GM19239 (cell line): Measurements from ENCODE around the gene FOXP3.
A peak's percentile ranks its signal among the peaks of the same experiment; 100 is the strongest.

ENCODE experiments used
- DNase-seq: peaks from one replicate; pipeline ENCODE4 v3.0.0; 2011; ENCODE audit warnings: low spot score; ENCODE audit not compliant: insufficient read length
- FAIRE-seq: peaks from 2 replicates; lab custom pipeline; 2011; peaks lifted over from hg19 to GRCh38; lab: Jason Lieb, UNC

Gene FOXP3

DNA sequence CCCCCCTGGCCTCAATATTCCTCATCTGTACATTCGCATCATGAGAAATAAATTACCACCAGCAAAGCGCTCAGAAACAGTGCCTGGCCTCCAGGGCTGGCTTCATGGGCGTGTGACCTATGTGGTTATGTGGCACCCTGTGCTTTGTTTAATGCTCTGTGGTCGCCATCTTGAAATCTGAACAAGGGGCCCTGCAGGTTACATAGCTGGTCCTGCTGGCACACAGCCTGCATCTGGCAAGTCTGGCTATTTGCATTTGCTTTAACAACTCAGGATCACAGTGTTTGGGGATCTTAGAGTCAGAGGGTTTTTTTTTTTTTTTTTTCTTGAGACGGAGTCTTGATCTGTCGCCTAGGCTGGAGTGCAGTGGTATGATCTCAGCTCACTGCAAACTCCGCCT is 9.9 kb downstream of the FOXP3 start:
- DNase-seq (no peak), FAIRE-seq (no peak)

DNA sequence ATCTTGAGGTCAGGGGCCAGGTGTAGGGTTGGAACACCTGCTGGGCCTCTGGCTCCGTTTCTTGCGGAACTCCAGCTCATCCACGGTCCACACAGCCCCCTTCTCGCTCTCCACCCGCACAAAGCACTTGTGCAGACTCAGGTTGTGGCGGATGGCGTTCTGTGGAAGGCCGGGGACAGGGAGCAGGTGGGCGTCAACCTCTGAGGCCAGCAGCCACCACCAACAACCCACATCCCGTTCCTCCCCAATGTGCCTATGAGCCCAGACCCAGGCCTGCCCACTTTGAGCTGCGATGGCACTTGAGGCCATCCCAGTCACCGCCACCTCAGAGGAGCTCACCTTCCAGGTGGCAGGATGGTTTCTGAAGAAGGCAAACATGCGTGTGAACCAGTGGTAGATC is 13.2 kb downstream of the FOXP3 start:
- no peak for DNase-seq
- no peak for FAIRE-seq

DNA sequence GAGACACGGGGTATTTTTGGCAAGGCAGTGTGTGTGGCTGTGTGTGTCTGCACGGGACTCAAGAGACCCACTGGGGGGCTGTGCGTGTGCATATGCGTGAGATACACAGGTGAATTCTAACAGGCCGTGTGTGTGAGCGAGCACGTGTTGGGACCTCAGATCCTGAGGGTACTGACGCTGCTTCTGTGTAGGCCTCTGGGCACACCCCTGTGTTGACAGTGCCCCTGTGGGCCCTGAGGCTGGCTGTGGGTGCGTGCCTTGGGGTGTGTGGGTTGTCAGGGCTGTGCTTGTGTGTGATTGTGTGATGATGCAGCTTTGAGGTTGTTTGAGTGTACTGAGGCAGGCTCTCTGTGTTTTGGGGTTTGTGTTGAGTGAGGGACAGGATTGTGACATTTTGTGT is 13.9 kb downstream of the FOXP3 start:
- no peak for DNase-seq
- no peak for FAIRE-seq

DNA sequence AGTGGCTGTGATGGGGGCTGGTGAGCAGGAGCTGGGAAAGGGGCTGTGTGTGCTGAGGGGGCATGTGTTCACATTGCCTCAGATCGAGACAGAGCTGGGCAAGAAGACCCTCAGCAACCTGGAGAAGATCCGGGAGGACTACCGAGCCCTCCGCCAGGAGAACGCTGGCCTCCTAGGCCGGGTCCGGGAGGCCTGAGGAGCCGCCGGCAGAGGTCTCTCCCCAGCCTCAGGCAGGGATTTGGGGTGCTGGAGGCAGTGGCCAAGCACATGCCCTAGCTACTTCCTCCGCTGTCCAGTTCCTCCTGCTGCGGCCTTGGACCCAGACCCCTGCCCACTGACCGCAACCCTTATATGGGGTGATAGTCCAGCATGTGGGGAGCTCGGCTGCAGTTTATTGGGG is 14.4 kb downstream of the FOXP3 start:
- FAIRE-seq (no peak), DNase-seq (no peak)

DNA sequence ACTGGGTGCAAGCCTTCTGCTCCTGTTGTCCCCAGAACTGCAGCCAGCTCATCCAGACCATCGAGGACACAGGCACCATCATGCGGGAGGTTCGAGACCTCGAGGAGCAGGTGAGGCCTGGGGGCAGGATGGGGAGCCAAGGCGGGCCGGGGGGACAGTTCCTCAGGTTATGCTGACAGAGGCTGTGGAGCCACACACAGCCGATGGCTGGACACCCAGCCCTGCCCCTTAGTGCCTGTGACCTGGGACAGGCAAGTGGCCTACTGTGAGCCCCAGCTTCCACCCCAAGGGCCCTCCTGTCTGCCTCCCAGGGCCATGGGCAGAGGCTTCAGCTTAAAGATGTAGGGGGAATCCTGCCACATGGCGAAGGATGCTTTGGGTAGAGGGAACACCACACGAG is 14.9 kb downstream of the FOXP3 start:
- FAIRE-seq (no peak), DNase-seq (no peak)

DNA sequence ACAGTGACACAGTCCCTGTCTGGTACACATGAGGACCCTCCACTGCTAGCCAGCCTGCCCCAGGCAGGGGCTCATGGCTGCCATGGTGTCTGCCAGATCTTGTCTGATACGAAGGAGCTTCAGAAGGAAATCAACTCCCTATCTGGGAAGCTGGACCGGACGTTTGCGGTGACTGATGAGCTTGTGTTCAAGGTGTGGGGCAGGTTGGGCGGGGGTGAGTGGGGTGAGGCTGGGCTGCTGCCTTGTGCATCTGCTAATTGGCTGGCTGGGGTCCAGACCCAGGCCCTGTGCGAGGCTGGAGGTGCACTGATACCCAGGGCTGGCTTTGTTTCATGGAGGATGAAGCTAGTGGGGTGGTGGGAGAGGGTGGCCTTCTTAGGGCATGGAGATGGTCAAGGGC is 15.4 kb downstream of the FOXP3 start:
- no peak for FAIRE-seq
- DNase-seq, result no peak

DNA sequence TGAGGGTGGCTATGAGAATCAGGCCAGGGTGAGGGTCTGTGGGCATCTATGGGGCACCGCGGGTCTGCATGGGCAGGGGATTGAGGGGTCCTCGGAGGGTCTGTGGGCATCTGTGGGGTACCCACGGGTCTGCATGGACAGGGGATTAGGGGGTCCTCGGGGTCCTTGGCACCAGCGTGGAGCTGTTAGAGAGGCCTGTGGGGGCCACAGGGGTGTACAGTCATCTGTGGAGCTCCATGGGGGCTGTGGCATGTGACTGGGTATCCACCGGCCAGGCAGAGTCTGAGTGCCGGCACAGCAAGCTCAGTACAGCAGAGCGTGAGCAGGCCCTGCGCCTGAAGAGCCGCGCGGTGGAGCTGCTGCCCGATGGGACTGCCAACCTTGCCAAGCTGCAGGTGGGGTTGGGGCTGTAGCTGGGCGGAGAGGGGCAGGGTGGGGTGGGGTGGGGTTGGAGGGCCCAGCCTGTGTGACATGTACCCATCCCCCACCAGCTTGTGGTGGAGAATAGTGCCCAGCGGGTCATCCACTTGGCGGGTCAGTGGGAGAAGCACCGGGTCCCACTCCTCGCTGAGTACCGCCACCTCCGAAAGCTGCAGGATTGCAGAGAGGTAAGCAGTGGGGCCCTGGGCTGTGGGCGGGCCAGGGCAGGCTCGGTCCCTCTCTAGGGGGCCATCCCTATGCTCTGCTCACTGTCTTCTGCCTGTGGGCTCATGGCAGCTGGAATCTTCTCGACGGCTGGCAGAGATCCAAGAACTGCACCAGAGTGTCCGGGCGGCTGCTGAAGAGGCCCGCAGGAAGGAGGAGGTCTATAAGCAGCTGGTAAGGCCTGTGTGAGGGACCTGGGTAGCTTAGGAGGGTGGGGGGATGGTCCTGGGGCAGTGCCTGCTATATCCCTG is 16.3 kb downstream of the FOXP3 start:
- FAIRE-seq (no peak), DNase-seq (no peak)

DNA sequence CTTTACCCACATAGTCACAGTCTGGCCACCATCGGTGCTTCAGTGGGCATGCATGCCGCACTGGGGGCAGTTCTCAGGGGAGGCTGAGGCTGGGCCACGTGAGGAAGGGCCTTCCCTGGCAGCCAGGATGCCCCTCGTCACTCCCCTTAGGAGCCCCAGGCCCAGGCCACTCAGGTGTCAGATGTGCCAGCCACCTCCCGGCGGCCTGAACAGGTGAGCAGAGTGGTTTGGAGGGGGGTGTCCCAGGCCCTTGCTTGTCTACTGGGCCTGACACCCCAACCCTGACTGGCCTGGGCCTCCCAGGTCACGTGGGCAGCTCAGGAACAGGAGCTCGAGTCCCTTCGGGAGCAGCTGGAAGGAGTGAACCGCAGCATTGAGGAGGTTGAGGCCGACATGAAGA is 17.2 kb downstream of the FOXP3 start:
- no peak for DNase-seq
- no peak for FAIRE-seq

DNA sequence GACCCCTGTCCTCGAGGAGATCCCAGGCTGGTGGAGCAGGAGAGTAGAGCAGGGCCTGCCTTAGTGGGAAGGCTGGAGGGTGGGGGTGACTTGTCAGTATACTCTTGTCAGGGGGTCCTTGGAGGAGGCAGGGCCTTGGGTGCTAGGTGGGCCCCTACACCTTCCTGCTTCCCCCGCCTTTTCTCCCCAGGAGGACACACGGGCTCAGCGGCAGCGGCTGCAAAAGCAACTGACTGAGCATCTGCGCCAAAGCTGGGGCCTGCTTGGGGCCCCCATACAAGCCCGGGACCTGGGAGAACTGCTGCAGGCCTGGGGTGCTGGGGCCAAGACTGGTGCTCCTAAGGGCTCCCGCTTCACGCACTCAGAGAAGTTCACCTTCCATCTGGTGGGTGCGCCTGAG is 18.0 kb downstream of the FOXP3 start:
- no peak for DNase-seq
- no peak for FAIRE-seq

DNA sequence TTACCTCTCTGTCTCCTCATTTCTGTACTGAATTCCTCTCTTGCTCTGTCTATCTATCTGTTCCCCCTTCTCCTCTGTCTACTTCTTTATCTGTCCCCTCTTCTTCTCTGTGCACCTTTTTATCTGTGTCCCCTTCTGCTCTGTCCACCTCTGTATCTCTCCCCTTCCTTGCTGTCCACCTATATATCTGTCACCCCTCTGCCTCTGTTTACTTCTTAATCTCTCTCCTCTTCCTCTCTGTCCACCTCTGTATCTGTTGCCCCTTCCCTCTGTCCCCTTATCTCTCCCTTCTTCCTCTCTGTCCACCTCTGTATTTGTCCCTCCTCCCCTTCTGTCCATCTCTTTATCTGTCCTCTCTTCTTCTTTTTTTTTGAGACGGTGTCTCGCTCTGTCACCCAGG is 20.3 kb downstream of the FOXP3 start:
- DNase-seq (no peak), FAIRE-seq (no peak)

DNA sequence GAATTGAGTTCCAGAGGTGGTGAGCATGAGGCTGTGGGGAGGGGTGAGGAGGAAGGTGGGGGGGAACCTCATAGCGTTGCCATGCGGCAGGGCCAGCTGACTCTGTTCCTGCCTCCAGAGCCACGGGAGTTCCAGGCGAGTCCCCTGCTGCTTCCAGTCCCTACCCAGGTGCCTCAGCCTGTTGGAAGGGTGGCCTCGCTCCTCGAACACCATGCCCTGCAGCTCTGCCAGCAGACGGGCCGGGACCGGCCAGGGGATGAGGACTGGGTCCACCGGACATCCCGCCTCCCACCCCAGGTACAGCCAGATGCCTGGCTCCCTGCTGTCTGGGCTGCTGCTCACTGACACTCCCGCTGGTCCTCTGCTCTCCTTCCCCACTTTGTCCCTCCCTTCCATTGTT is 21.3 kb downstream of the FOXP3 start:
- no peak for FAIRE-seq
- DNase-seq, result no peak

DNA sequence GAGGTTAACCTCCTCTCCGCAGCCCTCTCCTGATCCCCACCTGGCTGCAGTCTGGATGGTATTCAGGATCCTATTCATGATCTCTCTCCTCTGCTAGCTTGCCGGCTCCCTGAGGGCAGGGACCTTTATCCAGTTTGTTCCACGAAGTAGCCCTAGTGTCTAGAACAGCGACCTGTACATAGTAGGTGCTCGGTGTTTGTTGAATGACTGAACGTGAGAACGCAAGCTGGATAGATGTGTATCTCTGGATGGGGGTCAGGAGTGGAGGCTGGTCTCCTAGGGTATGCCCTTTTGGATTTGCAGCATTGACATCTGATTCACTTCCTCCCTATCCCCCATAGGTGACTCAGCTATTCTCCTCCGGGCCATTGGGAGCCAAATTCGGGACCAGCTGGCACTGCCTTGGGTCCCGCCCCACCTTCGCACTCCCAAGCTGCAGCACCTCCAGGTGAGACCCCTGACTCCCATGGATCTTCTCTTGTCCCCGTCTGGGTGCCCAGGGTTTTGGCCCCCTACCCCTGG is 21.9 kb downstream of the FOXP3 start:
- FAIRE-seq (no peak), DNase-seq (no peak)

DNA sequence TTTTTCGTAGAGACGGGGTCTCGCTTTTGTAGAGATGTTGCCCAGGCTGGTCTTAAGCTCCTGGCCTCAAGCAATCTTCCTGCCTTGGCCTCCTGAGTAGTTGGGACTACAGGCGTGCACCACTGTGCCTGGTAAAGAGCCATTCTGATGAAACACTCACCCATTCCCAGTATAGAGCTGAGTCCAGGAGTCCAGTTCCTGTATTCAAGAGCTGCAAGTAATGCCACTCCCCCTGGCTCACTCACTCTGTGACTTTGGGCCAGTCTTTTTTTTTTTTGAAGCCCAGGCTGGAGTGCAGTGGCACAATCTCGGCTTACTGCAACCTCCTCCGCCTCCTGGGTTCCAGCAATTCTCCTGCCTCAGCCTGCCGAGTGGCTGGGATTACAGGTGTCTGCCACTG is 25.8 kb downstream of the FOXP3 start:
- DNase-seq (no peak), FAIRE-seq (no peak)

DNA sequence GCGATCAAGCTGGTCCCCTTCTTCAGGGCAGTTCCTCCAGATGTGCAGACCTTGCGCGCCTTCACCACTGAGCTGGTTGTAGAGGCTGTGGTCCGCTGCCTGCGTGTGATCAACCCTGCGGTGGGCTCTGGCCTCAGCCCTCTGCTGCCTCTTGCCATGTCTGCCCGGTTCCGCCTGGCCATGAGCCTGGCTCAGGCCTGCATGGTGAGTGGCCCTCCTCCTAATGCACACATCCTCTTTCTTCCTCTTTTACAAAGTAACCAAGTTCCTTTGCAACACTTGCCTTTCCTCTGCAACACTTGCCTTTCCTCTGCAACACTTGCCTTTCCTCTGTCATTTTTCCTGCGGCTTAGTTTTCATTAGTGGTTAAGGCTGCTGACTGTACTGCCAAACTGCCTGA is 27.4 kb downstream of the FOXP3 start:
- FAIRE-seq, result peak; percentile 86
- DNase-seq, result no peak

DNA sequence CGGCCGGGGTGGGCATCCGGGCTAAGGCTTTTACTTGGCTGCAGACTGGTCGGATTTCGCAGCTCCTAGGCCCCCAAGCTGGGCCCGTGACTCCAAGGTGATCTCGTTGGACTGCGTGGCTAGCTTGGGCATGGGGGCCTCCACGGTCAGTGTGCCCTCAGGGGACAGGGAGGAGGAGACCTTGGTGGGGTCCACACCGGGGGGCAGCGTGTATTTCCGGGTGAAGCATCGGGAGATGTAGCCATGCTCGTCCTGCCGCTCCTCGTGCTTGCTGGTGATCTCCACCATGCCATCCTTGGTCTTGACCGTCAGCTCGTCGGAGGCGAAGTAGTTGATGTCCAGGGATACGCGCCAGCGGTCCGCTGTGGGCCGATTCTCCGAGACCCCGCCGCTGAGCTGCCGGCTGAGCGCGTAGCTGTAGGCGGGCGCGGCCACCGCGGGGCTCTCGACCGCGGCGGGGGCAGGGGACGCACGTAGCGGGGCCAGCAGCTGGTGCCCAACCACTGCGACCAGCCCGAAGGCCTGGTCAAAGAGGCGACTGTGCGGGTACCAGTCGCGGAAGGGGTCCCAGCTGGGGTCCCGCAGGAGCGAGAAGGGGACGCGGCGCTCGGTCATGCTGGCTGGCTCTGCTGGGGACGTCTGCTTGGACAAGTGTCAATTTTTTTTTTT is 30.5 kb downstream of the FOXP3 start:
- FAIRE-seq (no peak), DNase-seq (no peak)

DNA sequence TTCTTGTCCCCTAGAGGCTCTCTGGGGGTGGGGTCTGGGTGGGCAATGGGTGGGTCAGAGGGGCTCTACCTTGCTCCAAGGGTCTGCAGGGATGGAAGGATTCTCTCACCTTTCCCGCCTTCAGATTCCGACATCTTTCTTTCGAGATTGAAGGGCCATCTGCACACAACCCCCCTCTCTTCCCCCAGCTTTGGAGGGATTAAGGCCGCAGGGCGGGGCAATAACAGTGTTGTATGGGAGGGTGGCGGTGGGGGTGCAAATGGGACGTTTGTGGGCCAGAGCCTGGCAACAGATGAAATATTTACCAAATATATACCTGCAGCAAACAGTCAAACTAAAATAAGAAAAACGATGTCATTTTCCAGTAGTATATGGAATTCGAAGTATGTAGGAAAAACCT is 31.3 kb downstream of the FOXP3 start, which contains the start of gene CACNA1F:
TSS of gene CACNA1F (minus strand) at position 165 of the 400 bp plus-strand sequence. CDS start at position 134, 31 bp downstream.
- DNase-seq, result no peak
- no peak for FAIRE-seq

DNA sequence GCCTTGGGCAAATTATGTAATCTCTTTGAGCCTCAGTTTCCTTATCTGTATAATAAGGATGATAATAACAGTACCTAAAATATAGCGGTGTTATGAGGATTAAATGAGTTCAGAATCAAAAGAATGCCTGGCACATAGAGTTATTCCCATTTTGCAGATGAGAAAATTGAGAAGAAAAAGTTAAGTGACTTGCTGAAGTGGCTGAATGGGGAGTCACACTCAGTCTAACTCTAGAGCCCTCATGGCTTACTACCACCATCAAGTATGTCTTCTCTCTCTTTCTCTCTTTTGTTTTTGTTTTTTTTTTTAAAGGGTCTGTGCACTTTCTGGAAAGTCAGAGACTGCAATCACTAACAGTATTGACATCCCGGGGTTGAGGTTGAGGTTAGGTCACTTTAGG is 32.0 kb downstream of the FOXP3 start:
- DNase-seq (no peak), FAIRE-seq (no peak)

DNA sequence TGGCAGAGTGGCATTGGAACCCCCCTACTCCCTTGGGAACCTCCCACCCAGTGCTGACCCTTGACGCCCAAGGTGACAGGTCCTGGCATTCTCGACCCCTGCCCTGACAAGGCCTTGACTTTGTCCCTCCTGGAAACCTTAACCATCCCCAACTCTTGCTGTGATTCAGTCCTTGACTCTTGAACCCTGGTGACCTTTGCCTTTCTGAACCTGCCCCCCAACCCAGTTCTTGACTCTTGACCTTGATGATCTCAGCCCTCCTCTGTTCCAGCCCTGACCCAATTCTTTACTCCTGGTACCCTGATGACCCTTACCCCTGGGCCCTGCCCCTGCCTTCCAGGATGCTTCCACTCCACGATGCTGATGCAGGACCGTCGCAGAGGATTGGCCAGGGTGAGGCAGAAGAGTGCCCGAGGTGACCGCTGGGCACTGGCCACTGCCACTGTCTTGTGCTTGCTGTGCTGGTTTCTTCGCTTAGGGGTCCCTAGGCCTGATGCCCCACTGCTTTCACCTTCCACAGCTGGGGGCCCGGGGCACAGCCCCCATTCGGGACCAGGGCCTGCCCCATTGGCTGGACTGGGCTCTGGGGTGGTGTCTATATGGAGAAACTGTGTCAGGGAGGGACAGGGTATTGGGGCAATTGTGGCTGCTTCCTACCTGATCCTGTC is 33.0 kb downstream of the FOXP3 start:
- FAIRE-seq, result no peak
- no peak for DNase-seq

DNA sequence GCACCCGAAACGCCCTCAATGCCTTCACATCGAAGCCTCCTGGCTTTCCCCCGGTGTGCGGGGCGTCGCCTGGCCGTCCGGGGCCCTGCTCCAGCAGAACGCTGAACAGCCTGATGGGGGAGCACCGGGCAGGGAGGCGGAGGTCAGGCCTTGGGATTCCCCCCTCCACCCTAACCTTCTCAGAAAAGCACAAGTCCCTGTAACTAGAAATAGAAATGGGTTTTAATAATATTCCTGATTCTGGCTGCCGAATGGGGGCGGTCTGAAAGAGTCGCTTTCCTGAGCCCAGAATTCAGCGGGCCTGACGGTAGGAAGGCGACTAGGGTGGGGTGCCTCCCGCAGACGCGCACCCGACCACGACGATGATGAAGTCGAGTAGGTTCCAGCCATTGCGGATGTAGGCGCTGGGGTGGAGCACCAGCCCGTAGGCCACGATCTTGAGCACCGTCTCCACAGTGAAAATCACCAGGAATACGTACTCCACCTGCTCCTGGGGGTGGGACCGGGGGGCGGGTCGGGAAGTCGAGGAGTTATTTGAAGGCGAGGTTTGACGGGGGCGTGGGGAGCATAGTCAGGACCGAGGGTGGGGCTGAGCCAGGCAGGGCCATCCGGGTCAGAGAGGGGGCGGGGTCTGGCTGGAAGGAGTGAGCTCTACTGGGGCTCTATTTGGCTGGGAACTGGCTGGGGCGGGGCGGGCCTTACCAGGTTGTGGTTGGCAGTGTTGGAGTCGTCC is 33.8 kb downstream of the FOXP3 start:
- DNase-seq (peak; percentile 60), FAIRE-seq (peak; percentile 56)

DNA sequence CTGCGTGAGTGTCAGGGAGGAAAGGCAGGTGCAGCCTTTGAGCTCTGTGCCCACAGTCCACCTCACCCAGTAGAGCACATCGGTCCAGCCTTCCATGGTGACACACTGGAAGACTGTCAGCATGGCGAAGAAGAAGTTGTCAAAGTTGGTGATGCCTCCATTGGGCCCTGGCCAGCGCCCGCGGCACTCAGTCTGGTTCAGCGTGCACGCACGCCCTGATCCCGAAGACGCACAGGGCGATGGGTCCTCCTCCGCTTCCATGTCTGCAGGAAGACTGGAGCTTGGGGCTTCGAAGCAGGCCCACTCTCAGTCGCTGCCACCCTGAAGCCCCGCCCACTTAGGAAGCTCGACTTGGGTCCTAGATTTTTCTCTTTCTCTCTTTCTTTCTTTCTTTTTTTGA is 36.3 kb downstream of the FOXP3 start:
- DNase-seq, result no peak
- no peak for FAIRE-seq
